Measurements from ENCODE around the gene TBC1D13.

GRCh38 chr9:128774804-128775203, 12.2 kb upstream of the TBC1D13 start:
- TF ChIP-seq ZNF212 (CRISPR knock-in tag; IDR thresholded peaks at IDR 0.05) (no peak), HMGN3 (IDR thresholded peaks at IDR 0.05; ENCODE audit: borderline replicate concordance, extremely low read depth, insufficient read length, low read depth, low read length) (no peak), ZNF146 (CRISPR knock-in tag; IDR thresholded peaks at IDR 0.05; ENCODE audit: unreplicated experiment) (no peak), ATF3 (IDR thresholded peaks at IDR 0.05) (no peak), ATF3 (CRISPR knock-in tag; conservative IDR thresholded peaks at IDR 0.05) (no peak), CREB1 (IDR thresholded peaks at IDR 0.05) (no peak), CREB1 (CRISPR knock-in tag; IDR thresholded peaks at IDR 0.05) (no peak), TRIM24 (IDR thresholded peaks at IDR 0.05) (no peak; a peak in 1 of 4 replicates), CTCF (IDR thresholded peaks at IDR 0.05 in 2 of 3, conservative IDR thresholded peaks at IDR 0.05 in 1 of 3; ENCODE audit: insufficient read depth in 2 of 3, low read depth in 1 of 3, low read length in 3 of 3) (no peak), MCM2 (IDR thresholded peaks at IDR 0.05; ENCODE audit: low read depth) (no peak), ZNF280B (CRISPR knock-in tag; IDR thresholded peaks at IDR 0.05) (no peak)
